ENCODE data around the gene ANKRD6.

Gene ANKRD6

DNA sequence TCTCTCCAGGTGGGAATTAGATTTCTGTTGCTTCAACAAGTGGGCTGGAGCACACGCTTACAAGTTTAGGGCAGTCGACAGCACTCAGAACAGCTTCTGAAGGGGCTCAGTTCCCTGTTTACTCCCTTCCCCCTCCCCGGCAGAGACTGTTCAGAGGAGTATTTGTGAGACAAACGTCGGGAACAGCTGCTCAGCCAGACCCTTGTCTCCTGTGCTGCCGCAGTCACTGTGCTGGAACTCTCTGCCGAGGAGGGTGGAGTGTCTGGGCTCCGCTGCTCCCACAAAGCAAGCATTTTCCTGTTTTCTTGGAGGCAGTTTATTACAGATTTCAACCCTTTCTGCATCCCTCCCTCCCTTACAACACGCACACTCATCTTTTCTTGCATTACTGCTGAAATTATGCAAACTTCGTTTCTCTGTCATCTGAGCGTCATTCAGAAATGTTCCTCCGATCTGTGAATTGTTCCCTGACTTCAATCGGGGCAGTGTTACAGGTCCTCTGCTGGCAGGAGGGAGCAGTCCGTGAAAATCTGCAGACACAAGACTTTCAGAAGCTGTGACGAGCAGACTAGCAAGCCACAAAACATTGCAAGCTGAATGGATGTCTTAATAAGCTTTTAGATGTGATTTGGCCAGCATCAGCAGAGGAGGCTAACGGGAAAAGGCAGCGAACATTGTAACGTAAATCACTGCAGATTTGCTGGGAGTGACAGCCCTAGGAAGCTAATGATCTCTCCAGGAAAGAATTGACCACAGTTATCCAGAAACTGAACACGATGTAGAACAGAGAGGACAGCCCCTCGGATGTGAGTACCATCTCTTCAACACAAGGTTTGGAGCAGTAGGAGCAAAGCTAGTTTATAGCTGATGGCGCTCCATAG, 129.4 kb downstream of the ANKRD6 start:
- Histone ChIP-seq H3K27me3 (ENCODE audit: control insufficient read depth, insufficient read depth, low read length) (no peaks in the 10 kb centered on the region), H3K4me3 (ENCODE audit: low read length) (no peak overlapping the region), H3K9me3 (ENCODE audit: control insufficient read depth, low read length) (no peaks in the 10 kb centered on the region), H3K4me1 (ENCODE audit: control insufficient read depth, insufficient read depth, low read length) (no peaks in the 10 kb centered on the region), H3K9ac (ENCODE audit: low read length) (no peak overlapping the region), H3K36me3 (ENCODE audit: control insufficient read depth, insufficient read depth, low read length) (no peaks in the 10 kb centered on the region)

- Histone ChIP-seq H3K9me3 (ENCODE audit: control insufficient read depth, low read length) (no peaks in the 10 kb centered on the region), H3K4me1 (ENCODE audit: control insufficient read depth, insufficient read depth, low read length) (no peaks in the 10 kb centered on the region), H3K9ac (ENCODE audit: low read length) (no peak overlapping the region), H3K27me3 (ENCODE audit: control insufficient read depth, insufficient read depth, low read length) (no peaks in the 10 kb centered on the region), H3K4me3 (ENCODE audit: low read length) (no peak overlapping the region), H3K36me3 (ENCODE audit: control insufficient read depth, insufficient read depth, low read length) (no peaks in the 10 kb centered on the region)
These were observed 130.9 kb downstream of the ANKRD6 start for GRCh38 chr6:89563866-89564265.

GRCh38 chr6:89564752-89565427, 131.9 kb downstream of the ANKRD6 start:
- no peak overlapping the region for H3K9ac ChIP-seq (ENCODE audit: low read length)
- no peaks in the 10 kb centered on the region for H3K4me1 ChIP-seq (ENCODE audit: control insufficient read depth, insufficient read depth, low read length)
- no peaks in the 10 kb centered on the region for H3K36me3 ChIP-seq (ENCODE audit: control insufficient read depth, insufficient read depth, low read length)
- no peaks in the 10 kb centered on the region for H3K9me3 ChIP-seq (ENCODE audit: control insufficient read depth, low read length)
- H3K4me3 ChIP-seq (ENCODE audit: low read length): no peak overlapping the region
- no peaks in the 10 kb centered on the region for H3K27me3 ChIP-seq (ENCODE audit: control insufficient read depth, insufficient read depth, low read length)

DNA sequence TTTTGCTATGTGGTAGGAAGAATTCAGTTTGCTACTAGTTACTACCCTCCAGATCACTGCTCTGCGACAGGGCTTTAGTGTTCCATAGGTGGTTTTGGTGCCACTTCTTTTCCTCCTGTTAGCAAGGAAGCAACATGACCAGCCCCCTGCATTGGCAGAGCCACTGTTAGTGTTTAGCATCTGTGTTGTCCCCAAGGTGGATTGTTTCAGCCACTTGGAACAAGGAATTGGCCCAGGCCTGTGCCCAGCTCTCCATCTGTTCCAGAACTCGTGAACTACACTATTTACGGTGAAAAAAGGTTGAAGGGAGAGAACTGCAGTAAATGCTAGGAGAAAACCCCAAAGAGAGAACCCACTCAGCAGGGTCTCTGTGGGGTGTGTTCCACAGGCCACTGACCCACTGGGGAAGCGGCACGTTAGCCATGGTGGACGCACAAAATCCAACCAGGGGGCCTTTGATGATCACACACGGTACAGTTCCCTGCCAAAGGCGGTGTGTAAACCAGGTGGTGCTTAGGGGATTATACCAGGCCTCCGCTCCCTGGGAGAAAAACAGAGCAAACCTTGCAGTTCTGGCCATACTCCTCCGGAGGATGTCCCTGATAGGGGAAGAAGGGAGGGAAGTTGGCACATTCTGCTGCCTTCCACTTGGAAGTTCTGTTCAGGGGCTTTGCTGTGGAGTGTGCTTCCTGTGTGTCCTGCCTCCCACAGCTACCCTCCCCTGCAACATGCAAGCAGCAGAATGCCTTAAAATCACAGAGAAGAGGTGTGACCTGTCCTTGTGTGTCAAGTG, 133.3 kb downstream of the ANKRD6 start:
- no peaks in the 10 kb centered on the region for H3K36me3 ChIP-seq (ENCODE audit: control insufficient read depth, insufficient read depth, low read length)
- H3K27me3 ChIP-seq (ENCODE audit: control insufficient read depth, insufficient read depth, low read length): no peaks in the 10 kb centered on the region
- H3K9ac ChIP-seq (ENCODE audit: low read length): no peak overlapping the region
- H3K4me1 ChIP-seq (ENCODE audit: control insufficient read depth, insufficient read depth, low read length): no peaks in the 10 kb centered on the region
- H3K4me3 ChIP-seq (ENCODE audit: low read length): no peak overlapping the region
- H3K9me3 ChIP-seq (ENCODE audit: control insufficient read depth, low read length): no peaks in the 10 kb centered on the region

GRCh38 chr6:89566930-89567629, 134.1 kb downstream of the ANKRD6 start:
- Histone ChIP-seq H3K9me3 (ENCODE audit: control insufficient read depth, low read length) (no peaks in the 10 kb centered on the region), H3K4me3 (ENCODE audit: low read length) (no peak overlapping the region), H3K4me1 (ENCODE audit: control insufficient read depth, insufficient read depth, low read length) (no peaks in the 10 kb centered on the region), H3K9ac (ENCODE audit: low read length) (no peak overlapping the region), H3K27me3 (ENCODE audit: control insufficient read depth, insufficient read depth, low read length) (no peaks in the 10 kb centered on the region), H3K36me3 (ENCODE audit: control insufficient read depth, insufficient read depth, low read length) (no peaks in the 10 kb centered on the region)

- H3K27me3 ChIP-seq (ENCODE audit: control insufficient read depth, insufficient read depth, low read length): no peaks in the 10 kb centered on the region
- no peak overlapping the region for H3K9ac ChIP-seq (ENCODE audit: low read length)
- no peaks in the 10 kb centered on the region for H3K36me3 ChIP-seq (ENCODE audit: control insufficient read depth, insufficient read depth, low read length)
- H3K4me1 ChIP-seq (ENCODE audit: control insufficient read depth, insufficient read depth, low read length): no peaks in the 10 kb centered on the region
- H3K9me3 ChIP-seq (ENCODE audit: control insufficient read depth, low read length): no peaks in the 10 kb centered on the region
- no peak overlapping the region for H3K4me3 ChIP-seq (ENCODE audit: low read length)
These were observed 134.9 kb downstream of the ANKRD6 start for GRCh38 chr6:89567630-89568390.

DNA sequence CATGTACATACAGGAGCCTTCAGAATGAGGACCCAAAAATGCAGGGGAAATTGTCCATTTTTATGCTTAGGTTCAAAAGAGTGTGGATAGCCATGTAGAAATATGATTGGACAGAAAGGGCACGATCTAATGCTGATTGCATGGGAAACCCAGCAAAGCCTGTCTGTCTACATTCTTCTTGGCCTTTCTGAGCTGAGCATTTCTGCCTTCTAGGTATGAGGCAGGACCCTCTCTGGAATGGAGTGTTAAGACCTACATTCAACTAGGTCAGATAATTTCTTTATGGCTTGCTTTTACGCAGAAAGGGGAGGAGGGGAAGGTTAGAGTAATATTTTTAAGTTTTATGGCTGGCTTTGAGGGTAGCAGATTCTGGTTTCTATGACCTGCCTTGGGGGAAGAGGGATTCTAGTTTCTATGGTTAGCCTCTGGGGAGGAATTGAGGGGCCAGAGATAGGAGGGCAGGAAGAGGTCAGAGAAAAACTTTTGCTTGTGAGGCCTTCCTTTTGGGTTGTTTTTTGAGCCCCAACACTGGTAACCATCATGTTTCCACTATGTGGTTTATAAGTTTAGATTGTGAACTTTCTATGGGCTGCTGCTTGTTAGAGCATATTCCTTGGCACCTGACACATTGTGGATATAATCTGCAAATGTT, 142.1 kb downstream of the ANKRD6 start:
- Histone ChIP-seq H3K4me1 (ENCODE audit: control insufficient read depth, insufficient read depth, low read length) (no peaks in the 10 kb centered on the region), H3K9ac (ENCODE audit: low read length) (no peak overlapping the region), H3K9me3 (ENCODE audit: control insufficient read depth, low read length) (no peaks in the 10 kb centered on the region), H3K4me3 (ENCODE audit: low read length) (no peak overlapping the region), H3K36me3 (ENCODE audit: control insufficient read depth, insufficient read depth, low read length) (no peaks in the 10 kb centered on the region), H3K27me3 (ENCODE audit: control insufficient read depth, insufficient read depth, low read length) (no peaks in the 10 kb centered on the region)

GRCh38 chr6:89575562-89575960, 142.6 kb downstream of the ANKRD6 start:
- Histone ChIP-seq H3K4me3 (ENCODE audit: low read length) (no peak overlapping the region), H3K4me1 (ENCODE audit: control insufficient read depth, insufficient read depth, low read length) (no peaks in the 10 kb centered on the region), H3K27me3 (ENCODE audit: control insufficient read depth, insufficient read depth, low read length) (no peaks in the 10 kb centered on the region), H3K9me3 (ENCODE audit: control insufficient read depth, low read length) (no peaks in the 10 kb centered on the region), H3K9ac (ENCODE audit: low read length) (no peak overlapping the region), H3K36me3 (ENCODE audit: control insufficient read depth, insufficient read depth, low read length) (no peaks in the 10 kb centered on the region)

GRCh38 chr6:89580997-89581666, 148.2 kb downstream of the ANKRD6 start:
- no peak overlapping the region for H3K9ac ChIP-seq (ENCODE audit: low read length)
- no peaks in the 10 kb centered on the region for H3K27me3 ChIP-seq (ENCODE audit: control insufficient read depth, insufficient read depth, low read length)
- H3K4me3 ChIP-seq (ENCODE audit: low read length): no peak overlapping the region
- H3K9me3 ChIP-seq (ENCODE audit: control insufficient read depth, low read length): no peaks in the 10 kb centered on the region
- H3K36me3 ChIP-seq (ENCODE audit: control insufficient read depth, insufficient read depth, low read length): no peaks in the 10 kb centered on the region
- no peaks in the 10 kb centered on the region for H3K4me1 ChIP-seq (ENCODE audit: control insufficient read depth, insufficient read depth, low read length)

- Histone ChIP-seq H3K9me3 (ENCODE audit: control insufficient read depth, low read length) (no peaks in the 10 kb centered on the region), H3K36me3 (ENCODE audit: control insufficient read depth, insufficient read depth, low read length) (no peaks in the 10 kb centered on the region), H3K4me3 (ENCODE audit: low read length) (no peak overlapping the region), H3K9ac (ENCODE audit: low read length) (no peak overlapping the region), H3K27me3 (ENCODE audit: control insufficient read depth, insufficient read depth, low read length) (no peaks in the 10 kb centered on the region), H3K4me1 (ENCODE audit: control insufficient read depth, insufficient read depth, low read length) (no peaks in the 10 kb centered on the region)
These were observed 148.7 kb downstream of the ANKRD6 start for GRCh38 chr6:89581689-89582088.
